Measurements from ENCODE around the gene PPFIA3. TPM values are rescaled to one million over a fixed set of nuclear protein-coding genes. Genes with fewer than 3 reads are reported as not detected.
"Not testable (repeated sequence)": the region's sequence is repeated elsewhere in the genome, so short reads cannot be mapped to it uniquely, and the experiment has no call there.

The PPFIA3 gene
- total and polyA plus RNA-seq, 3 experiments from 2014 or later, result 0.56 to 3.3 (median 3.2) TPM

DNA sequence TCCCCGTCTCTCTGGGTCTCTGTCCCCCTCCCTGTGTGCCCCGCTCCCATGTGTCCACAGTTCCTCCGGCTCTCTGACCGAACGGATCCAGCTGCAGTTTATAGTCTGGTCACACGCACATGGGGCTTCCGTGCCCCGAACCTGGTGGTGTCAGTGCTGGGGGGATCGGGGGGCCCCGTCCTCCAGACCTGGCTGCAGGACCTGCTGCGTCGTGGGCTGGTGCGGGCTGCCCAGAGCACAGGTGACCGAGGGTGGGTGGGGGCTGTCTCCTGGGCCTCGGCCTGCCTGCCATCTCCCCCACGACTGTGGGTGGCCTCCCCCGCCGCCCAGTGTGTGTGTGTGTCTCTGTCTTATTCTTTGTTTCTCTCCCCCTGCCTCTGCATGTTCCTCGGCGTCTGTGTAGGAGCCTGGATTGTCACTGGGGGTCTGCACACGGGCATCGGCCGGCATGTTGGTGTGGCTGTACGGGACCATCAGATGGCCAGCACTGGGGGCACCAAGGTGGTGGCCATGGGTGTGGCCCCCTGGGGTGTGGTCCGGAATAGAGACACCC lies 48.6 kb downstream of the PPFIA3 start:
- no peak overlapping the region for H3K4me3 Mint-ChIP-seq
- POLR2A ChIA-PET, result no interaction called here

DNA sequence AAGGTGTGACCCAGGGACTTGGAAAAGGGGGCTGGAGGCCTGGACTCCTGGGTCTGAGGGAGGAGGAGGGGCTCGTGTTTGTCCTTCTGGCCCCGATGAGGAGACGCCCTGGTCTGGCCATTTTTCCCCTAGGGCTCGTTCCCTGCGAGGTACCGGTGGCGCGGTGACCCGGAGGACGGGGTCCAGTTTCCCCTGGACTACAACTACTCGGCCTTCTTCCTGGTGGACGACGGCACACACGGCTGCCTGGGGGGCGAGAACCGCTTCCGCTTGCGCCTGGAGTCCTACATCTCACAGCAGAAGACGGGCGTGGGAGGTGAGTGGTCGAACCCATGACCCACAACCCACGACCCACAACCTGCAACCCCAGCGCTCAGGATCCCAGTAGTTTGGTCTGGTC lies 49.1 kb downstream of the PPFIA3 start:
- Histone ChIP-seq H3K9me3 (ENCODE audit: low read length) (no peaks in the 10 kb centered on the region), H3K4me1 (ENCODE audit: insufficient read depth, low read length) (no peaks in the 10 kb centered on the region), H3K27me3 (ENCODE audit: insufficient read depth, low read length, poor library complexity, severe bottlenecking) (no peaks in the 10 kb centered on the region), H3K36me3 (ENCODE audit: insufficient read depth, low read length) (no peaks in the 10 kb centered on the region), H3K27ac (ENCODE audit: low read depth, low read length) (no peak overlapping the region), H3K4me3 (ENCODE audit: low read length) (no peak overlapping the region)
- POLR2A ChIA-PET, result no interaction called here
- DNase-seq, result no peak
- H3K9me3 Mint-ChIP-seq, result no peaks in the 10 kb centered on the region
- H3K27me3 Mint-ChIP-seq, result peaks cover 7 to 27% of the 10 kb centered on the region in 2 donors
- no peak overlapping the region for H3K27ac Mint-ChIP-seq
- CTCF ChIA-PET, result no interaction called here
- no peaks in the 10 kb centered on the region for H3K36me3 Mint-ChIP-seq
- no peaks in the 10 kb centered on the region for H3K4me1 Mint-ChIP-seq
- H3K4me3 Mint-ChIP-seq, result no peak overlapping the region

More for the DNA sequence above, 48.6 kb downstream of the PPFIA3 start:
- CTCF ChIA-PET, result no interaction called here
- Histone ChIP-seq H3K4me1 (ENCODE audit: insufficient read depth, low read length) (no peaks in the 10 kb centered on the region), H3K9me3 (ENCODE audit: low read length) (no peaks in the 10 kb centered on the region), H3K27me3 (ENCODE audit: insufficient read depth, low read length, poor library complexity, severe bottlenecking) (no peaks in the 10 kb centered on the region), H3K4me3 (ENCODE audit: low read length) (no peak overlapping the region), H3K36me3 (ENCODE audit: insufficient read depth, low read length) (no peaks in the 10 kb centered on the region), H3K27ac (ENCODE audit: low read depth, low read length) (no peak overlapping the region)
- H3K27ac Mint-ChIP-seq, result no peak overlapping the region
- H3K36me3 Mint-ChIP-seq, result no peaks in the 10 kb centered on the region
- no peak for DNase-seq
- H3K27me3 Mint-ChIP-seq, result peaks cover 7 to 27% of the 10 kb centered on the region in 2 donors
- H3K4me1 Mint-ChIP-seq, result no peaks in the 10 kb centered on the region
- no peaks in the 10 kb centered on the region for H3K9me3 Mint-ChIP-seq

DNA sequence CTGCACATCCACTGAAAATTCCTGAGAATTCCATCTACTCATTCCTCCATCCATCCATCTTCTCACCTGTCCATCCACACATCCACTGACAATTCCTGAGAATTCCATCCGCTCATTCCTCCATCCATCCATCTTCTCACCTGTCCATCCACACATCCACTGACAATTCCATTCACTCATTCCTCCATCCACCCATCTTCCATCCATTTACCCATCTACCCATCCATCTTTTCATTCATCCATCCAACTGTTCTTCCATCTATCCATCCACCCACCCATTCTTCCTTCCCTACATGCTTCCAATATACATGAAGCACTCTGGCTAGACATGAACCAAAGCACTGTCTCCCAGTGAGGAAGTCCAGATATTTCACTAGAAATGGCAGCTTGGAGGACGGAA lies 53.9 kb downstream of the PPFIA3 start:
- ChIA-PET CTCF (no interaction called here), POLR2A (no interaction called here)
- Mint-ChIP-seq H3K4me1 (no peaks in the 10 kb centered on the region), H3K27ac (no peak overlapping the region), H3K27me3 (peaks cover 5 to 8% of the 10 kb centered on the region in 2 donors), H3K4me3 (no peak overlapping the region), H3K36me3 (no peaks in the 10 kb centered on the region), H3K9me3 (no peaks in the 10 kb centered on the region)
- Histone ChIP-seq H3K27me3 (ENCODE audit: insufficient read depth, low read length, poor library complexity, severe bottlenecking) (no peaks in the 10 kb centered on the region), H3K4me1 (ENCODE audit: insufficient read depth, low read length) (no peaks in the 10 kb centered on the region), H3K27ac (ENCODE audit: low read depth, low read length) (no peak overlapping the region), H3K36me3 (ENCODE audit: insufficient read depth, low read length) (no peaks in the 10 kb centered on the region), H3K9me3 (ENCODE audit: low read length) (no peaks in the 10 kb centered on the region), H3K4me3 (ENCODE audit: low read length) (no peak overlapping the region)
- DNase-seq, result no peak

DNA sequence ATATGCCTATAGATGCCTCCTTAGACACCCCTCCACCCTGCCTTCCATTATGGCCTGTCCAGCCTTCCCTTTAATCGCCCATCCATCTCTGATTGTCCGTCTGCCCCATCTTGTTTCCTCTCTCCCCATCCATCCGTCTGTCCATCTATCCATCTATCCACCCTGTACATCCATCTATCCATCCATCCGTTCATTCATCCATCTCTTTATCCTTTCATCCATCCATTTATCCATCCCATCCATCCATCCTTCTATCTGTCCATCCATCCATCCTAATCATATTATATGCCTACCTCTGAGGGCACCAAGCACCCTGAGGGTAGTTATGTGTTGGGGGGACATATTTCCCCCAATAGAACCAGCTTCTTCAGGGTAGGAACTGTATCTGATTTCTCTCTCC lies 61.3 kb downstream of the PPFIA3 start:
- Mint-ChIP-seq H3K9me3 (peaks cover 4 to 20% (median 12%) of the 10 kb centered on the region in 5 donors), H3K4me1 (no peaks in the 10 kb centered on the region), H3K4me3 (peak overlapping the region in 1 of 7 donors; percentile 28)

DNA sequence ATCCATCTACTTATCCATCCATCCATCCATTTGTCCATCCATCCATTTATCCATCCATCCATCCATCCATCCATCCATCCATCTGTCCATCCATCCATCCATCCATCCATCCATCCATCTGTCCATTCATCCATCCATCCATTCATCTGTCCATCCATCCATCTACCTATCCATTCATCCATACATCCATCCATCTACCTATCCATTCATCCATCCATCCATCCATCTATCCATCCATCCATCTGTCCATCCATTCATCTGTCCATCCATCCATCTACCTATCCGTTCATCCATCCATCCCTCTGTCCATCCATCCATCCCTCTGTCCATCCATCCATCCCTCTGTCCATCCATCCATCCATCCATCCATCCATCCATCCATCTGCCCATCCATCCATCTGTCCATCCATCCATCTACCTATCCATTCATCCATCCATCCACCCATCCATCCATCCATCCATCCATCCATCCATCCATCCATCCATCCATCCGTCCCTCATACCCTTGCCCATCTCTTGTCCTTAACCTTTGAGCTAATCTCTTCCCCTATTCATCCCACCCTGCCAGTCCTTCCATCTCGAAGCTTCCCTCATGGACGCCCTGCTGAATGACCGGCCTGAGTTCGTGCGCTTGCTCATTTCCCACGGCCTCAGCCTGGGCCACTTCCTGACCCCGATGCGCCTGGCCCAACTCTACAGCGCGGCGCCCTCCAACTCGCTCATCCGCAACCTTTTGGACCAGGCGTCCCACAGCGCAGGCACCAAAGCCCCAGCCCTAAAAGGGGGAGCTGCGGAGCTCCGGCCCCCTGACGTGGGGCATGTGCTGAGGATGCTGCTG lies 62.9 kb downstream of the PPFIA3 start:
- POLR2A ChIA-PET; H3K4me3 Mint-ChIP-seq; H3K36me3 ChIP-seq (ENCODE audit: insufficient read depth, low read length); H3K9me3 ChIP-seq (ENCODE audit: low read length); H3K27me3 Mint-ChIP-seq; H3K27ac ChIP-seq (ENCODE audit: low read depth, low read length); H3K27me3 ChIP-seq (ENCODE audit: insufficient read depth, low read length, poor library complexity, severe bottlenecking); H3K36me3 Mint-ChIP-seq; H3K4me1 ChIP-seq (ENCODE audit: insufficient read depth, low read length); DNase-seq; H3K4me3 ChIP-seq (ENCODE audit: low read length); H3K4me1 Mint-ChIP-seq: not testable (repeated sequence)
- CTCF ChIA-PET, result interaction anchor here (1.3 kb wide), 1 partner anchor 17 kb away, joined by 3 read pairs; no protein-coding TSS in a partner anchor
- H3K27ac Mint-ChIP-seq, result peak overlapping the region in 1 of 8 donors; percentile 46
- peaks cover 4 to 22% (median 12%) of the 10 kb centered on the region in 5 donors for H3K9me3 Mint-ChIP-seq

More for the DNA sequence above, 61.3 kb downstream of the PPFIA3 start:
- POLR2A ChIA-PET, result no interaction called here
- no peaks in the 10 kb centered on the region for H3K36me3 ChIP-seq (ENCODE audit: insufficient read depth, low read length)
- CTCF ChIA-PET, result no interaction called here
- Mint-ChIP-seq H3K27ac (no peak overlapping the region), H3K27me3 (peaks cover 5 to 7% of the 10 kb centered on the region in 2 donors), H3K36me3 (peaks cover 0 to 4% (median 2%) of the 10 kb centered on the region in 3 donors)
- no peaks in the 10 kb centered on the region for H3K9me3 ChIP-seq (ENCODE audit: low read length)
- no peak overlapping the region for H3K27ac ChIP-seq (ENCODE audit: low read depth, low read length)
- H3K27me3 ChIP-seq (ENCODE audit: insufficient read depth, low read length, poor library complexity, severe bottlenecking), result no peaks in the 10 kb centered on the region
- H3K4me1 ChIP-seq (ENCODE audit: insufficient read depth, low read length), result no peaks in the 10 kb centered on the region
- H3K4me3 ChIP-seq (ENCODE audit: low read length), result no peak overlapping the region
- DNase-seq, result no peak

DNA sequence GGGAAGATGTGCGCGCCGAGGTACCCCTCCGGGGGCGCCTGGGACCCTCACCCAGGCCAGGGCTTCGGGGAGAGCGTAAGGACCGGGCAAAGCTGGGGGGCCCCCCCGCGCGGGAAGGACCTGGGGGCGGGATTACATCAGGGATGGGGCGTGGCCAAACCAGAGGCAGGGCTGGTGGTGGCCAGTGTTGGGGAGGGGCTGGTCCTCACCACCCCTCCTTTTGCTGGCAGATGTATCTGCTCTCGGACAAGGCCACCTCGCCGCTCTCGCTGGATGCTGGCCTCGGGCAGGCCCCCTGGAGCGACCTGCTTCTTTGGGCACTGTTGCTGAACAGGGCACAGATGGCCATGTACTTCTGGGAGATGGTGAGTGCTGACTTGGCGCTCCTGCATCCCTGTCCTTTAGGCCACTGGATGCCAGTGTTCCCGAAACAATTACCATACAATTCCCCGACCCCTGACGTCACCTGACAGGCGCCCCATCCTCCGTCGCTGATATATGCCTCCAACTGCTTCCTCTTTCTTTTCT lies 63.6 kb downstream of the PPFIA3 start:
- Histone ChIP-seq H3K4me1 (ENCODE audit: insufficient read depth, low read length) (no peaks in the 10 kb centered on the region), H3K36me3 (ENCODE audit: insufficient read depth, low read length) (no peaks in the 10 kb centered on the region), H3K27me3 (ENCODE audit: insufficient read depth, low read length, poor library complexity, severe bottlenecking) (no peaks in the 10 kb centered on the region), H3K9me3 (ENCODE audit: low read length) (no peaks in the 10 kb centered on the region), H3K4me3 (ENCODE audit: low read length) (no peak overlapping the region), H3K27ac (ENCODE audit: low read depth, low read length) (no peak overlapping the region)
- no peak for DNase-seq
- no peaks in the 10 kb centered on the region for H3K4me1 Mint-ChIP-seq
- peaks cover 7% of the 10 kb centered on the region in 2 donors for H3K27me3 Mint-ChIP-seq
- H3K27ac Mint-ChIP-seq, result no peak overlapping the region
- ChIA-PET POLR2A (no interaction called here), CTCF (interaction anchor here (1.3 kb wide), 1 partner anchor 16 kb away, joined by 3 read pairs; no protein-coding TSS in a partner anchor)
- H3K4me3 Mint-ChIP-seq, result peak overlapping the region in 1 of 7 donors; percentile 51
- peaks cover 0 to 4% (median 2%) of the 10 kb centered on the region in 3 donors for H3K36me3 Mint-ChIP-seq
- peaks cover 4 to 22% (median 12%) of the 10 kb centered on the region in 5 donors for H3K9me3 Mint-ChIP-seq

DNA sequence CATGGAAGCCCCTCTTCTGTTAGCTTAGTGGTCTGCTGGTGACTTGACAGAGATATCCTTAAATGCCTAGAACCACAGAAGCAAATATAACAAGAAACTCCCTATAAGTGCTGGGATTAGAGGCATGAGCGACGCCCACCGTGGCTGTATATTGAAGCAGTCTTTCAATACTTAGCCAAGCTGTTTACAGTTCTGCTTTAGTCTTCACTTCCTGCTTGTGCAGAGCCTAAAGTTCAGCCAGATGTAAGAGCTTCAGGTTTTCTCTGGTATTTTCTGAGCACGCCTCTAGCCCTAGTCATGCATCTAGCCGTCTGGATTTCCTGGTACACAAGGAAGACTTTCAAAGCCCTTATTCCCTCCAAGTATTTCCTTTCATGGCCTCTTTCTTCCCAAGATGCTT lies 66.8 kb downstream of the PPFIA3 start:
- Histone ChIP-seq H3K27me3 (ENCODE audit: insufficient read depth, low read length, poor library complexity, severe bottlenecking) (no peaks in the 10 kb centered on the region), H3K27ac (ENCODE audit: low read depth, low read length) (no peak overlapping the region), H3K9me3 (ENCODE audit: low read length) (no peaks in the 10 kb centered on the region), H3K4me1 (ENCODE audit: insufficient read depth, low read length) (peaks cover 8% of the 10 kb centered on the region), H3K4me3 (ENCODE audit: low read length) (no peak overlapping the region), H3K36me3 (ENCODE audit: insufficient read depth, low read length) (no peaks in the 10 kb centered on the region)
- Mint-ChIP-seq H3K27ac (no peak overlapping the region), H3K27me3 (peaks cover 9 to 10% of the 10 kb centered on the region in 2 donors), H3K4me3 (no peak overlapping the region), H3K9me3 (peaks cover 4 to 22% (median 12%) of the 10 kb centered on the region in 5 donors), H3K4me1 (peaks cover 9 to 11% (median 10%) of the 10 kb centered on the region in 3 donors), H3K36me3 (peaks cover 0 to 4% (median 2%) of the 10 kb centered on the region in 3 donors)
- ChIA-PET CTCF (interaction anchor here (1.0 kb wide), 1 partner anchor 88 kb away, joined by 4 read pairs; no protein-coding TSS in a partner anchor), POLR2A (no interaction called here)
- DNase-seq, result no peak

DNA sequence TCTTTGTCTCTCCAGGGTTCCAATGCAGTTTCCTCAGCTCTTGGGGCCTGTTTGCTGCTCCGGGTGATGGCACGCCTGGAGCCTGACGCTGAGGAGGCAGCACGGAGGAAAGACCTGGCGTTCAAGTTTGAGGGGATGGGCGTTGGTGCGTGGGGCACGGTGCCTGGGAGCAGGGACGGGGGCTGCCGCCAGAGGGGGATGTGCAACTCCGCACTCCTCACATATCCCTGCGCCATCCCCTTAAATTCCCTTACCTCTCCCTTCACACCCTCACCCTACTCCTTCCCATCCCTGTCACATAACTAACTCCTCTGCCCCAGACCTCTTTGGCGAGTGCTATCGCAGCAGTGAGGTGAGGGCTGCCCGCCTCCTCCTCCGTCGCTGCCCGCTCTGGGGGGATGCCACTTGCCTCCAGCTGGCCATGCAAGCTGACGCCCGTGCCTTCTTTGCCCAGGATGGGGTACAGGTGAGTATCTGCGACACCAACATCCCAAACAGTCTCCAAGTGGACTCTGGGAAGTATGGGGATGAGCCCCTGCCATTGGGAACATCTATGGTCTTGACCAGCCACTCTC lies 69.4 kb downstream of the PPFIA3 start:
- Mint-ChIP-seq H3K27me3 (peaks cover 10 to 13% of the 10 kb centered on the region in 2 donors), H3K9me3 (peaks cover 4 to 16% (median 10%) of the 10 kb centered on the region in 5 donors), H3K36me3 (peaks cover 0 to 4% (median 2%) of the 10 kb centered on the region in 3 donors), H3K27ac (no peak overlapping the region), H3K4me1 (peaks cover 9 to 11% (median 10%) of the 10 kb centered on the region in 3 donors), H3K4me3 (no peak overlapping the region)
- H3K4me1 ChIP-seq (ENCODE audit: insufficient read depth, low read length), result peaks cover 8% of the 10 kb centered on the region
- no peaks in the 10 kb centered on the region for H3K36me3 ChIP-seq (ENCODE audit: insufficient read depth, low read length)
- CTCF ChIA-PET, result interaction anchor here (1.4 kb wide), 1 partner anchor 10 kb away, joined by 4 read pairs; no protein-coding TSS in a partner anchor
- no peak for DNase-seq
- no peak overlapping the region for H3K4me3 ChIP-seq (ENCODE audit: low read length)
- POLR2A ChIA-PET, result no interaction called here
- no peaks in the 10 kb centered on the region for H3K27me3 ChIP-seq (ENCODE audit: insufficient read depth, low read length, poor library complexity, severe bottlenecking)
- H3K27ac ChIP-seq (ENCODE audit: low read depth, low read length), result no peak overlapping the region
- H3K9me3 ChIP-seq (ENCODE audit: low read length), result no peaks in the 10 kb centered on the region
